Kidney epithelial cell (primary cell): ENCODE measurements around the gene IZUMO4. TPM values are rescaled to one million over a fixed set of nuclear protein-coding genes. Genes with fewer than 3 reads are reported as not detected.
"Not testable (repeated sequence)": the region's sequence is repeated elsewhere in the genome, so short reads cannot be mapped to it uniquely, and the experiment has no call there.

Experiments
- DNase-seq: peaks from one replicate; pipeline ENCODE4 v3.0.0-alpha.2; 2010; ENCODE audit warnings: low read depth
- H3K27me3 ChIP-seq: 2 replicates; pipeline ENCODE4 v1.6.0; 2011; ENCODE audit warnings: low read length; ENCODE audit not compliant: control insufficient read depth, insufficient read depth
- H3K36me3 ChIP-seq: 2 replicates; pipeline ENCODE4 v1.5.1; 2011; ENCODE audit warnings: low read length; ENCODE audit not compliant: control insufficient read depth, insufficient read depth
- H3K4me3 ChIP-seq: 2 replicates; pipeline ENCODE4 v1.5.1; 2011; ENCODE audit warnings: low read depth, mild to moderate bottlenecking, control low read depth, low read length
- CTCF ChIP-seq: IDR thresholded peaks from 2 replicates; pipeline ENCODE4 v1.5.1; 2011; ENCODE audit warnings: mild to moderate bottlenecking, moderate library complexity, low read length, control low read depth, inconsistent platforms; ENCODE audit not compliant: insufficient read depth, poor library complexity, severe bottlenecking
- total RNA-seq: library from RNA; depleted of rRNA; stranded (reverse); fragments of >200 nt; gene quantifications from 2 replicates; pipeline ENCODE4 v1.2.3, GENCODE V29; 2015

Gene IZUMO4
- total RNA-seq, 1 donor from 2014 or later, result 3.8 TPM

GRCh38 chr19:2079865-2080301 is 16.8 kb upstream of the IZUMO4 start:
- TF ChIP-seq CTCF, result no peak
- no peak overlapping the region for H3K4me3 ChIP-seq
- no peak for DNase-seq
- peaks cover 4% of the 10 kb centered on the region for H3K36me3 ChIP-seq
- H3K27me3 ChIP-seq, result no peaks in the 10 kb centered on the region

- no peaks in the 10 kb centered on the region for H3K27me3 ChIP-seq
- no peak overlapping the region for H3K4me3 ChIP-seq
- H3K36me3 ChIP-seq, result peaks cover 4% of the 10 kb centered on the region
- no peak for DNase-seq
- no peak for TF ChIP-seq CTCF
Observed at GRCh38 chr19:2080336-2080988, 16.3 kb upstream of the IZUMO4 start.

DNA sequence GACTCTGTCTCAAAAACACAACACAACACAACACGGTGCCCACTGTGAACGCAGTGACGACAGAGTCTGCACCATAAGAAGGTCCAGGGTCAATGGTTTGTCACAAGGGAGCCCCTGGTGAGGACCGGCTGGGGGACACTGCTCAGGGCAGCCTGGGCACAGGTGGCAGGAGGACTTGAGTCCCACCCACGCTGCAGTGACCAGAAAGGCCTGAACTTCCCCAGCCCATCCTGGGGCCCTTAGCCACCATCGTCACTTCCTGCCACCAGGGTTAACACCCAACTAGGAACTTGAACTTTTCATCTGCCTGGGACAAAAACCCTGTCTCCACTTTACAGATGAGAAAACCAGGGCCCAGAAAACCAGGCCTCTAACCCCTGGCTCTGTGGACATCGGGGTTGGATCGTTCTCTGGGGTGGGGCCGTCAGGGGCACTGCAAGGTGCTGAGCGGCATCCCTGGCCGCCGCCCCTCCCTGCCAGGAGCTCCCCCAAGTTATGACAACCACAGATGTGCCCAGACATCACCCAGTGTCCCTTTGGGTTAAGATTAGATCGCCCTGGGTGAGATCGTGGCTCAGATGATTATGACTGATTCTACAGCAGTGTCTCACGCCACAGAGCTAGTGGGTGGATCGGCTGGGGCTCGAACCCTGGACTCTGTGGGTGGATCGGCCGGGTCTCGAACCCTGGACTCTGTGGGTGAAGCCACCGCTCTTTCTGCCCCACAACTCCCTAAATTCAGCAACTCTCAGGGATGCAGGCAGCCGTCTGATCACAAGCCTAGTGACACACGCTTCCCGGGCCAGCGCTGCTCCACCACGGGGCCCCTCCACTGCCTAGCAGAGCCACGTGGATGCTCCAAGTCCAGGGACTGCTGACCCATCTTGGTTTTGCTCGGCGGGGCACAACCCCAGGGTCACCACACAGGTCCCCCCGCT is 14.6 kb upstream of the IZUMO4 start:
- peaks cover 4% of the 10 kb centered on the region for H3K36me3 ChIP-seq
- no peak for DNase-seq
- no peaks in the 10 kb centered on the region for H3K27me3 ChIP-seq
- no peak for TF ChIP-seq CTCF
- H3K4me3 ChIP-seq, result no peak overlapping the region

DNA sequence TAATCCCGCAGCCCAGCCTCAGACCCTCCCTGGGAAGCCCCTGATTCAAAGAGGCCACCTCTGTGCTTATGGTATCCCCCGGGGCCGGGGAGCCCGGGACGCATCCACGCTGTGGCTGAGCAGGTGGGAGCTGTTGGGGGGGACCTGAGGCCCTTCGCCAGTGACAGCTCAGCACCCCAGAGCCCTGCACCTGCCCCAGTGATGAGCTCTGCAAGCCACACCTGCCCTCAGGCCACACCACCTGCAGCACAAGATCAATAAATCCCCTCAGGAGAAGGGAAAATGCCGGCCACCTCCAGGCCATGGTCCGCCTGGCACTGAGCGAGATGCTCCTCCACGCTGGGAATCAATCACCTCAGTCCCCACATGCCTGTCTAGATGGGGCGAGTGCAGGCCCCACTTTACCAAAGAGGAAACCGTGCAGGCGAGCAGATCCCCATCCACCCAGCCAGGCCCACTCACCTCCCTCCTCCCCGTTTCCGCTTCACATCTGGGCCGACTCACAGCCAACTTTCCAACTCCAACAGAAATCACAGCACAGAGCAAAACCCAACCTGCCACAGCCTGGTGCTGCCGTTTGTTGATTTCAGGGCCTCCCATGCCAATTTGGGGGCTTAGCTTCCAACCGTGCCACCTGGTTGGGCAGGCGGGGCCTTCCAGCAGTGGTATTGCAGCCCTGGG is 13.4 kb upstream of the IZUMO4 start:
- peaks cover 4% of the 10 kb centered on the region for H3K36me3 ChIP-seq
- H3K4me3 ChIP-seq, result no peak overlapping the region
- no peaks in the 10 kb centered on the region for H3K27me3 ChIP-seq
- no peak for TF ChIP-seq CTCF
- no peak for DNase-seq

DNA sequence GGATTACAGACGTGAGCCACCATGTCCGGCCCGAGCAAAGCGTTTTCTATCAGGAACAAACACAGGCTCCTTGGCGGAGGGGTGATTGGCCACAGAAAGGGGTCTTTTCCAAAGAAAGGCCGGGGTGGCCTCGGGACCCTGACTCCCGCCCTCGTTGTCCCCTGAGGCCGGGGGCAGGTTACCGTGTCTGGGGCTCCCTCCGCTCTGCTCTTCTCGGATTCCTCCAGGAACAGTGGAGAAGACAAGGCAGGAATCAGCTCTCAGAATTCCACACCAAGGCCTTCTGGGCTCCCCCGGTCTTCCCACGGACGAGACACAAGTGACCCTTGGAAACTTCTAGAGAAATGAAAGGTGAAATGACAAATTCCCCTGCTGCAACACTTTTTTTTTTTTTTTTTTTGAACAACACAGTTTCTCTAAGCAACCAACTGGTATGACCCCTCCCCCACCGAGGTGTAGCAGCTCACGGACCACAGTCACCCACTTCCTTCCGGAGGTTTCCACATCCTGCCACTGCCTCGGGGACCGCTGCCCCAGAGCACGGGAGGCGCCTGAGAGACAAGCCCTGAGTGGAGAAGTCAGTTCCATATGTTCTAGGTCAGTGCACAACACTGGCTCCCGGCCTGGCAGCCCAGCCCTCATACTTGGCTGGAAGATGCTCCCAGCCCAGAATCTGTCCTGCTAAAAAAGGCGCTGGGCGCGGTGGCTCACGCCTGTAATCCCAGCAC is 11.6 kb upstream of the IZUMO4 start:
- DNase-seq, result no peak
- TF ChIP-seq CTCF, result no peak
- Histone ChIP-seq H3K27me3 (no peaks in the 10 kb centered on the region), H3K4me3 (no peak overlapping the region), H3K36me3 (peaks cover 2% of the 10 kb centered on the region)

- not testable (repeated sequence) for H3K36me3 ChIP-seq, H3K4me3 ChIP-seq, H3K27me3 ChIP-seq
- peak; percentile 42 for DNase-seq
Observed at GRCh38 chr19:2086695-2087620, 9.8 kb upstream of the IZUMO4 start.
